GM18868 (cell line): ENCODE measurements around the gene MORN5.
A peak's percentile ranks its signal among the peaks of the same experiment; 100 is the strongest.

Experiments used
- ATAC-seq: cut with Tn5 transposase; IDR thresholded peaks from one replicate; pipeline ENCODE4 v1.9.1; 2021; ENCODE audit warnings: mild to moderate bottlenecking, moderate library complexity; ENCODE audit not compliant: unreplicated experiment

MORN5 gene

DNA sequence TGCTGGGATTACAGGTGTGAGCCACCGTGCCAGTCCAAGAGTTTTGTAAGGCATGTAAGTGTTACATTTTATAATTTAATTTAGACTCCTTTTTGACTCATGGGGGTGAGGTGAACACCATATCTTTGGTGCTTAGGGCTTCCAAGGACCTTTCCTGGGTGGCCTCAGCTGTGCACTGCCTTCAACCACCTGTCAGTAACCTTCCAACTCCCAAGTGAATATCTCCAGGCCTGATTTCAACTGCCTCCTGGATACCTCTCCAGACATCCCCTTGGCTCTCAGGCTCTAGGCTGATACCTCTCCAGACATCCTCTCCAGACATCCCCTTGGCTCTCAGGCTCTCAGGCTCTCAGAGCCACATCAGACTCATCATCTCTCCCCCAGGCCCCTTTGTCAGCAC, 35.7 kb upstream of the MORN5 start:
- ATAC-seq = no peak

DNA sequence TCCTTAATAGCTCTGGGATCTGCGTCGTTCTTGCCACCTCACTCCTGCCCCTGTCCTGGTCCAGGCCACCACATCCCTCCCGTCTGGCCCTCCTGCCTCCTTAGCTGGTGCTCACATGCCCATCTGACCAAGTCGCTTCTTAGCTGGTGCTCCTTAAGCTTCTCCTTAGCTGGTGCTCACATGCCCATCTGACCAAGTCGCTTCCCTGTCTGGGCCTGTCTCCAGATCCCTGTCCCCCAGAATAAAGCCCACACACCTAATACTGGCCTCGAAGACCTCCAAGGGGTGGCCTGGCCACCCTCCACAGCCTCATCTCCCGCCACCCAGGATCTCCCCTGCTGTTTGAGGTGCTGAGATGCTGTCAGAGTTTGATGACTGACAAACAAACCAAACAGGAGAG, 35.2 kb upstream of the MORN5 start:
- no peak for ATAC-seq

DNA sequence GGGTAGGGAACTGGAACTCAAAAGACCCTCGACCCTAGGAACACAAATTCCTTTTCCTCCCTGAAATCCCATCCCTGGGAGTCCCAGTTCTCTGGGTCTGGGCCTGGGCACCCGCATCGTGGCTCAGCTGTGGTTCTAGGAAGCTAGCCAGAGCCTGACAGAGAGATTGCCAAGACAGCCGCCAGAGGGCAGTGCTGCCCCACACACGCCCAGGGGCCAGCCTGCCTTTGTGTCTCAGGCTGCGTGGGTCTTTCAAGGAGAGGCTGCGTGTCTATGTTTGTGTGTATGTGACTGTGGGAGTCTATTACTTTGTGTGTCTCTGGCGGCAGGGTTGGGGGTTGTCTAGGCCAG, 34.6 kb upstream of the MORN5 start:
- peak; percentile 77 for ATAC-seq

DNA sequence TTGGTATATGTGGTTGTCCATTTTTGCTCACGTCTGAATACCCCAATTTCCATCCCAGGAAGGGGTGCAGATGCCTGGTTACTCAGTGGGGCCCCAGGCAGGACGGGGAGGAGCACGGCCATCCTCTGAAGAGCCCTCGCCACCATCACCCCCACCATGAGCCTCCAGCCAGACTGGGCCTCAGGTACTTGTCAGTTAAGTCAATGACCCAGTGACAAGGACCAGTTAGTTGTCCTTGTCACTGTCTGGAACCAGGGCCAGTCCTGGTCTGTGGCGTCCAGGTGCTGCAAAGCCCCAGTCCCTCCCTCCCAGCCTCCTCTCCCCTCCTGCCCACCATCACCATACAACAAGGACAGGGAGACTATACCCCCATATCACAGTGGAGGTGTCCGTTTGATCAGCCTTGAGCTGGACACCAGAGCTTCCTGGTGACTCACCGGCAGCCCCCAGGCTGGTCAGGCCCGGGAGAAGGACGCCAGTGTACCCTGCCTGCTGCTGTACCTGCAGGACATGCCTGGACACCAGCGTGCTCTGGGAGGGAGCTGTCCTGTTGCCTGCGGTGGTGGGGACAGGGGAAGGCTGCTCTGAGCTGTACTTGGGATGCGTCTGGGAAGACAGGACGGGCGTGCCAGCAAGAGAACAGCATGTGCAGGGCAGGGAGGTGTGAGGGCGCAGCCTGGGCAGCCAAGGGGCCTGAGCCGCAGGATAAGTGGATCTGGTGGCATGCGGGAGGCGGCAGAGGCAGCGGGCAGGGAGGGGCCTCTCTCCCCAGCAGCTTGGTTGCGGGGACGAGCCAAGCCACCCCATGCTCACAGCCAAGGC, 34.0 kb upstream of the MORN5 start:
- ATAC-seq = no peak

DNA sequence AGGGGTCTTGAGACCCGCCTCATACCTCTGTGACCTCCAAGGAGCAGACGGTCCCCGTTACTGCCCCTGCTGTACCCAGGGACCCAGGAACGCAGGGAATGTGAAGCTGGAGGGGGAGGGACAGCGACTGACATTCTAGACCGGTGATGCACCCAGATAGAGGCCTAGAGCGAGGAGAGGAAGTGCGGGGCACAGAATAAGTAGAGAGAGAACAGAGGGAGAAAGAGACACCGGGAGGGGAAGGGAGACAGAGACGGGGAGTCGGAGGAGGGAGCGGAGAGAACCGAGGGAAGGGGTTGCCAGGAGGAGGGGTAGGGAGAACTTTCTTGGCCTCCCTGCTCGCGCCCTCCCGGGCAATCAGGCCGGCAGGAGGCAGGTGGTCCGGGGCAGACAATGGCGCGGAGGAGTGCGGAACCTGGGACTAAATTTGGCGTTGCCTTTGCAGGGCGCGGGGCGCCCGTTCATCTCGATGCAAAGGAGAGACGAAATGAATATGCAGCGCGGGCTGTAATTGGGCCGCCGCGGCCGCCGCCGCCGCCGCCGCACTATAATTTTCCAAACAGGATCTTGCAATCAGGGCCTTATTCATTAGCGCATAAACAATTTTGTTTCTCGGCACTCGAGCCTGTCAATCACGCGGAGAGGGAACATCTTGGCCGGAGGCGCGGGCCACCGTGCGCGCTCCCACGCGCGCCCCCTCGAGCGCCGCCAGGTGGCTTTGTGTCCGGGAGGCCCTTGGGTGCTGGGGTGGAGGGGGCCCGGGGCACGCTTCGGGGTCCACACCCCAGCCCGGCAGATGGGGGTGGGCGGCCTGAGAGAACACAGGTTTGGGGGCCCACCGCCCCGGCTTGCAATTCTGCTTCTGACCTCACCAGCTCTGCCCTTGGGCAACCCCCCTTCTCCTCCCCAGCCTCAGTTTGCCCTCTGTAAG, 33.1 kb upstream of the MORN5 start:
- no peak for ATAC-seq

DNA sequence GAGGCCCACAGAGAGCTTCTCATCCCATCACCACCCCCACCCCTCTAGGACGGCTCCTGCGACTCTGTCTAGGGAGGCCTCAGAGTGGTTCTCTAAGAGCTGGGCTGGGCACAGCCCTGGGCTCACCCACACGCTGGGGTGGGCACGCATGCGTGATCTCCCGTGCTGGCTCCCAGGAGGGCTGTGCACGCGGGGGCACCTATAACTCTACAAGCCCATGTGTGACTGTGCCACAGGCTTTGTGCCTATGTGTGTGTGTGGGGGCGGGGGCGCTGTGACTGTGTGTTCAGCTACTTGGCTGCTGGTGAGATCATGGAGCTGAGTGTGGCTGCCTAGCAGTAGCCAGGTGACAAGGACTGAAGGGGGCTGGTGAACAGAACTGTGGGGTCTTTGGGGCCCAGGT, 32.3 kb upstream of the MORN5 start:
- no peak for ATAC-seq

DNA sequence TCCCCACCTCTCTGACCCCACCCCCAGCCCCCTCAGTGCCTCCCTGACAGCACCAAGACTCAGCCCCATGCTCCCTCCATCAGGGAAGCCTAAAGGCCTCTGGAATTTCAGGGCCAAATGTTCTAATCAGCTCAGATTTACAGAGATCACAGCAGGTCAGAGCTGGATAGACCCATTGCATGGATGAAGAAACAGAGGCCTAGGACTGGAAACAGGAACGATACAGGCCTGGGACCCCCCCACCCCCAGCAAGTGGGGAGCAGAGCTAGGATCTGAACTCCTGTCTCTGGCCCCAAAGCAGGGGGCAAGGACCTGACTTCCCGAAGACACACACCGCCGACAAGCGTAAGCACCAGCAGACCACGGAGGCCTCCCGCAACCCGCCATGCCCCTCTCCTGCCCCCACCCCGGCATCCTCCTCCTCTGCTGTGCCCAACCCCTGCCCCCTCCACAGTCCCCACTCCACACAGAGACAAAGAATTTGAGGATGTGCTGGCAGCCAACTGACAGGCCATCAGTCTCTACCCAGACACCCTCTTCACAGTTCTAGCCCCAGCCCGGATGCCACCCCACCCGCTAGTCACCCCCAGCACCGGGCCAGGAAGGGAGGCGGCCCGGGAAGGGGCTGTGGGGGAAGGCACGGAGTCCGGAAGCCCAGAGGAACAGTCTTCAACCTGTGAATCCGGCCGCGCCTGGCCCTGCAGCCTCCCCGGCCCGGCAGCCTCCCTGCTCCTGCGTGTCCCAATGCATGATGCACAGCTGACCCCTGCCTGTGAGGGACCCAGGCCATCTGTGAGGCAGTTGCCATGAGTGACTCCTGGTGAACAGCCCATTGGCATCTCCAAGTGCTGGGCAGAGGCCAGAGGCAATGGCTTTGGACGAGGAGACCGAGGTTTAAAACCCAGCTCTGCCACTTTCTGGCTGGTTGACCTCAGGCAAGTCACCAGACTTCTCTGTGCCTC, 31.4 kb upstream of the MORN5 start:
- no peak for ATAC-seq

DNA sequence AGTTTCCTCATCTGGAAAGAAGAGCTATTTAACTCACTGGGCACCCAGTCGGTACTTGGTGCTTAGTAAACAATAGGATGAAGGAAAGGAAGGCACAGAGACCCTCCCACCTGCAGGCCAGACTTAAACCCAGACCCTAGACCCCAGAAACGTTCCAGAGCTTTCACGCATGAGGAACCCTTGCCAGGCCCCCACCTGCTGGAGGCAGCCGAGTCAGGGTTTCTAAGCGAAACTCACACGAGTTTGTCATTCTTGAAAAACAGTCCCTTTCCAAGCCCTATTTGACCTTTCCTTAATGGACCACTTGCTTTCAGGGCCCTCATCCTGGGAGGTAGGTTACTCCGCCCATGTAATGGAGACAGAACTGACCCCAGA, 30.8 kb upstream of the MORN5 start:
- ATAC-seq = no peak

DNA sequence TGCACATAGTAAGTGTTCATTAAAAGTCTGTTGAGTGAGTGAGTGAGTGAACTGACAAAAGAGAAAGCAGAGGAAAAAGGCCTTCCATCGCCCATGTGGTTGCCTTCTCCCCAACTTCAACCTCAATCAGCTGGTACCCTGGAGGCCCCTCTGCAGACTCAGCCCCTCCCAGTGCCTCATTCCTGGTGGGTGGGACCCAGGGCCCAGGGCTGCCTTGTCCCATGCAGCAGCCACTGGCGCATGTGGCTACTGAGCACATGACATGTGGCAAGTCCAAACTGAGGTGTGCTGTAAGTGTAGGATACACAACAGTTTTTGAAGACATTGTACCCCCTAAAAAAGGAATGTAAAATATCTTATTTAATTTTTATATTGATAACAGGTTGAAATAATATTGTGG, 29.7 kb upstream of the MORN5 start:
- no peak for ATAC-seq

DNA sequence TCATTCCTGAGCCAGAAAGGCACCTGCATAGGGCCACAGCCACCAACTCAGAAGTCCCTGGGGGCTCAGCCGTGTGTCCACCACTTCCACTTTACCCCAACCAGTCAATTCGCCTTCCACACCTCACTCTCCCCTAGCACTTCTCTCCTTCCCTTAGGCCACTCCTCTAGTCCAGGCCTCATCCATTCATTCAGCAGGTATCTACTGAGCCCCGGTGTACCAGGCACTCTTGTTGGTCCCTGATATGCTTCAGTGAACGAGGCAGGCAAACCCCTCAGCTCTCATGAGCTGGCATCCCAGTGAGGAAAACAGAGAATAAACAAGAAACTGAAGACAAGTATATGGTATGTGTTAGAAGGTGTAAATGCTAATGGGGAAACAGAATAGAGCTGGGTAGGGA, 28.9 kb upstream of the MORN5 start:
- ATAC-seq = no peak

DNA sequence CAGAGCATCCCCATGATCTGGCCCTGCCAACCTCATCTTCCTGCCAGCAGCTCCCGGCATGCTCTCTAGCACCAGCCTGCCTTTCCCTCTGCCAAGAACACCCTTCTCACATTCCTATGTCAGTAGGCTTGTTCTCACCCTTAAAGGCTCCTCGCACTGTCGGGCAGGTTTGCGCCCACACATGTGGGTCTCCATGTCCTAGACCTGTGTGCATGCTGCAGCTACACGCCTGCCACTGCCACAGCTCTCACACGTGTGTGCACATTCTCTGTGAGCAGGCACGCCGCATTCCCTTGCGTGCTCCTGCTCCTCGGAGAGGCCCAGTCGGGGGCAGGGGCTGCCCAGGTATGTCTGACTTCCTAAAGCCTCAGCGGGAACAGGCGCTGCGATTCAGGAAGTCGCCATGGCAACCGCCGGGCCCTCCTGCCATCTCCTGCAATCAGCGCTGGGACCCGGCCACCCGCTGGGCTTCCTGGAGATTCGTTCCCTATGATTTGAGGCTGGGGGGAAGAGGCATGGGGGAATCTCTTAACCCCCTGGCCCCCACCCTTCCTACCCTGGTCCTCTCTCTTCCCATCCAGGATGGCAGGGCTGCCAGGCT, 28.2 kb upstream of the MORN5 start:
- no peak for ATAC-seq

DNA sequence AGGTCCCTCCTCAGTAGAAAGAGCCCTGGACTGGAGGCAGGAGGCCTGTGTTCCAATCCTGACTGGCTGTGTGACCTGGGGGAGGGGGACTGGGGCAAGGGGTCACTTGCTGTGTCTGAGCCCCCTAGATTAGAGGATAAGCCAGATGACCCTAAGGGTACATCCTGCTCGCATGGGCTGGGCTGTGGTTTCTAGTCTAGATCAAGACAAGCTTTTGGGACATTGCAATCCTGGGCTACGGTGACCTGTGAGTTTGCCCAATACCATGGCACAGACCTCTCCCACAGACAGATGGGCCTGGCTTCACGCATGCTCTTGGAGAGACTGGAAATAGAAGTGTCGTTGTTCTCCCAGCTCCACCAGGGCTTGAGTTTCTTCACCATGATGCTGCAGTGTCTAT, 27.2 kb upstream of the MORN5 start:
- ATAC-seq = no peak

DNA sequence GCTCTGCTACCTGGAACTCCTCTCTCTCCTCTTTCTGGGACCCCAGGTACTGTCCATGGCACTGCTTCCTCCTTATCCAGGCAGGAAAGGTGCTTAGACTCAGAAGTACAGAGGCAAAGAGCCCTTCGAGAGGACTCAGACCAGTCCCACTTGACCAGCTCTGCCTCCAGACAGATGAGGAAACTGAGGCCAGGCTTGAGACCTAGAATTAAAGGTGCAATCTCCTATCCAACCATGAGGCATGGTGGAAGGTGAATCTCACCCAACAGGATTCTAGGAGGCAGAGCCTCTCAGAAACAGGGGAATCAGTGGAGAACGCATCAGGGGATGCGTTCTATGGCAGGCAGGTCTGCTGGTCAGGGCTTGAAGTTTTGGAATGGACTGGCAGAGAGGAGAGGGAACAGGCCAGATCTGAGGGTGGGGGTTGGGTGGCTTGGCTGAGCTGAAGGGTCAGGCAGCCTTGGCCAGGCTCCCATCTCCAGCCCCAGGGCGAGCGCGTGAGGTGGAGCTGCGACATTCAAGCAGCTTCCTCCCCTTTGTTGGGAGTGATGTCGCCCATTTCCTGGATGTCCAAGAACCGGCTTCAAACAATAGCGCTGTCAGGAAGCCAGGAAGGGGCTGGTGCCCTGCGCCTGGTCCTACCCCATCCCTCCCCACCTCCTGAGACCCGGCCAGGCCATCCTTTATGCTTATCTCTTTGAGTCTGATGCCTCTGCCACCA, 26.3 kb upstream of the MORN5 start:
- no peak for ATAC-seq

DNA sequence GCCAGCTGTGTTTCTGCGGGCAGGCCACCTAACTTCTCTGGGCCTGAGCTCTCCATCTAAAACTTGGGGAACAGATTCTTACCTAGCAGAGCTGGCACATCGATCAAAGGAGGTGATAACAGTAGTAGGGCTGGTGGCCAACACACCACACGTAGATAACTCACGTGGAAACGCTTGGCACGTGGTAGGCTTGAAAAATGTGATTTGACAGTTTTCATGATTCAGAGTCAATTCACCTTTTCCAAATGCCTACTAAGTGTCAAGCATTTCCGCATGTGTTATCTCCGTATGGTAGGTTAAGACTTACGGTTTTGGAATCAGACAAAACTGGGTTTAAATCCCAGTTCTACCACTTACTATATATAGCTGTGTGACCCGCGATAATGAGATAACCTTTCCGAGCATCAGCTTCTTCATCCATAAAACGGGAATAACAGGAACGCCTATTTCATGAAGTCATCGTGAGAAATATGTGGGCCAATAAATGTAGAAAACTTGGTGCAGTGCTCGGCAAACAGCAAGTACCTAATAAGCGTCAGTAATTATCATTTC, 25.6 kb upstream of the MORN5 start:
- ATAC-seq = no peak

DNA sequence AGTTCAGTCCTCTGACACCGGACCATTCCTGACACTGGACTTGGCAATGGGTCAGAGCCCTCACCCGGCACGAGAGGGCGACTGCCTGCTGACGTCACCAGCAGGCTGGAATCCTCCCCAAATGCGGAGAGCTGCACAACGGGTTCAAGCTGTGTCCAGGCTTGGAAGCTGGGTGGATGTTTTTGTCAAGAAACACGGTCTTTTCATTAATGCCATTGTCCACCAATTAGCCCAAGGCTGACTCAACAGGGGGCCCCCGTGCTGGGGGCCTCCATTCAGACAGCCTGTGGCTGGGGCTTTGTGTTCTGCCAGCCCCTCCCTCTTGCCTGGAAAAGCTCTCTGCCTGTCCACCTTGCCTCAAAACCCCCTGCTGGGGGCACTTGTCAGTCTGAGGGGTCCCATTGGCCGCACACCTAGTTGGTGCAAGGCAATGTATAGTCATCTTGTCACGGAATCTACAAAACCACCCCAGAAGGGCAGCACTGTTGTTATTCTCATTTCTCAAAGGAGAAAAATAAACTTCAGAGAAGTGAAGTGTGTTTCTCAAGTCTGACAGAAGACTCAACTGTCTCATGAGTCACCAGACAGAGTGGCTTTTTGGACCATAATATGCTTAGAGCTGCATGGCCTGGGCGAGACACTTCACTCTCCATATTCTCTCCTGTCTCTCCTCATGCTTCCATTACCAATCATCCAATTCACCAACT, 24.7 kb upstream of the MORN5 start:
- no peak for ATAC-seq

DNA sequence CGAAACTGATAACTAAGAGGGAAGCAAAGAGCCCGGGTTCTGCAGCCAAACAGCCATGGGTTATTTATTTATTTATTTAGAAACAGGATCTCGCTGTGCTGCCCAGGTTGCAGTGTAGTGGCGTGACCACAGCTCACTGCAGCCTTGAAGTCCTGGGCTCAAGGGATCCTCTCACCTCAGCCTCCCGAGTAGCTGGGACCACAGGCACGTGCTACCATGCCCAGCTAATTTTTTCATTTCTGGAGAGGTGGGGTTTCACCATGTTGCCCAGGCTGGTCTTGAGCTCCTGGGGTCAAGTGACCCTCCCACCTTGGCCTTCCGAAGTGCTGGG, 24.2 kb upstream of the MORN5 start:
- ATAC-seq = no peak

DNA sequence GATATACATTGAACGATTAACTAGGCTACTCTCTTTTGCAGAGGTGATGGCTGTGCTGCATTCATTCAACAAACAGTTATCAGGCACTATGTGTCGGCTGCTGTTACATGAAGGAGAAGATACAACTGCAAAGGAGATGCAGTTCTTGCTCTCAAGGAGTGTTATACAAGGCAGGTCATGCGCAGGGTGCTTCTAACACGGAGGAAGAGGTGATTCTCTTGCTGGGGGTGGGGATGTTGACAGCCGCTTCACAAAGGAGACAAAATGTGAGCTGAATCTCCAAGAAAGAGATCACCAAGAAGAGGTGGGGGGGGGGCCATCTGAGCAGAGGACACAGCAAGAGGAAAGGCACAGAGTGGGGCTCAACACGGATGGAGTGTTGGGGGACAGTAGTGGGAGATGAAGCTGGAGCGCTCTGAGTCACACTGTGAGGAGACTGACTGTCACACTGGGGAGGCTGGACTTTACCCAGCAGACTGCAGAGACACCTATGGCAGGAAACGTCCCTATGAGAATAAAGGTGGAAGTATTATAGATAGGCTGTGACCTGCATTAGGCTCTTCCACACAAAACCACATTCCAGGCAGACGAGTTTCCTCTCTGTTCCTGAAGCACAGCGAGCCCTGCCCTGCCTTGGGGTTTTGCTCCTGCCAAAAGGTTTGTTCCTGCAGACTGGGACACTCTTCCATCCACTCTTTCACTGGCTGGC, 21.0 kb upstream of the MORN5 start:
- ATAC-seq = no peak

DNA sequence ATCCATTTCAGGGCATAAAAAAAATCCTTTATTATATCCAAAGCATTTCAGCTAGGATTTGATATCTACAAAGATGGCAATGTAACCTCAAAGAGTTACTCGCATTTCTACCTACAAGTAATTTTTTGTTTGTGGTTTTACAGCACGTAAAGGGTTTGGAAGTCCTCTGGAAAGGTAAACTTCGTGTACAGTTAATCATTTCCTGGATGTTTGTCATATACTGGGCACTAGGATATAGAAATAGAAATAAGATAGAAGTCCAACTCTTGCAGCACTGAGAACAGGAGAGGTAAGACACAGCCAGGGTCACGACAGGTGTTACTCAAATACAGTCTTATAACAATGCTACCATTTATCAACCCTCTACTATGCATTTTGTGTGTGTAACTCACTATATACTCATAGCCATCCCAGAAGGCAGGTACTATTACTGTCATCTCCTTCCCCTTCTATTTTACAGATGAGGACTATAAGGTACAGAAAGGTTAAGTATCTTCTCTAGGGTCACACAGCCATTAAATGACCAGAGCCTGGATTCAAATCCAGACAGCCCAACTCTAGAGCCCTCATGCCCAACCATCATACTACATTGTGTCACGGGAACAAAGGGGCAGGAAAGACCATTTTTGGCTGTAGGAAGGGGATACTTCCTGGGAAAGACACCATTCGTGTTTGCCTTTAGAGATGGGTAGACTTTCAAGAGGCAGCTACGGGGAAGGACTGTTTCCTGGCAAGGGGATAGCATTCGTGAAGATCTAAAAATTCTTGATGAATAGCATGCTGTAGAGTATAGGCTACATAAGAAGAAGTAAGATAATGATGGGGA, 19.1 kb upstream of the MORN5 start:
- no peak for ATAC-seq
